T-helper 2 cell (primary cell): ENCODE measurements around the gene LARP4B.

Experiments
- DNase-seq, 5 experiments: peaks; one replicate each; pipeline versions ENCODE4 v3.0.0 to v3.0.0-alpha.2; 2012 to 2022

LARP4B gene

DNA sequence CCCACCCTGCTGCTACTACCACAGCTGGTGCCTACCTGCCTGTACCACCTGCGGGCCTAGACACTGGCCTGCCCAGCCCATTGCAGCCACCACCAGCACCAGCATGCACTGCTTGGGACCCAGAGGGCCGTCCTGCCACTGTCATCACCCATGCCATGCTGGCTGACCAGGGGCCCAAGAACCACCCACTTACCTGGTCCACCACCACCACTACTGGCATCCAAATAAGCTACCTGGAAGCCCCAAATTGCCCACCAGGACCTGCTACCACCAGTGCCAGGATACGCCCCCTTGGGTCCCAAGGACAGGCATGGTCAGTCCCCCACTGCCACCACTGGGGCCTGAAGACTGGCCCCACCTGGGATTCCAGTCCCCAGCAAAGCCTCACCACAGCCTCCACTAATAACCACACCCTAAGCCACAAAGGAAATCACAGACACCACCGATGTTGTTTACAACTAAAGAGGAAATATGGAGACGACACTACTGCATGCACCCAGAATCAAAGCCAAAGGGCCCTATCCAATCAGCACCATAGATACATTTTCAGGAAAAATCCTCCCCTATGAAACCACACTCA lies 171.5 kb downstream of the LARP4B start:
- DNase-seq = peak in 1 of 5 experiments; percentile 30
